KOPT-K1 (cell line): Measurements from ENCODE around the gene ANGEL1.

Source experiments
- H3K27ac ChIP-seq: fragments of 200-600 bp; sonication (generic); 2 replicates; pipeline ENCODE4 v1.5.1; 2016; ENCODE audit warnings: antibody characterized with exemption, mild to moderate bottlenecking, low read depth, low read length; ENCODE audit not compliant: poor library complexity, severe bottlenecking
- H3K36me3 ChIP-seq: fragments of 200-600 bp; sonication (generic); 2 replicates; pipeline ENCODE4 v1.5.1; 2017; ENCODE audit warnings: antibody characterized with exemption, mild to moderate bottlenecking, low read length, moderate library complexity; ENCODE audit not compliant: insufficient read depth
- H3K9me3 ChIP-seq: fragments of 200-600 bp; sonication (generic); 2 replicates; pipeline ENCODE4 v1.5.1; 2017; ENCODE audit warnings: antibody characterized with exemption, low read length, mild to moderate bottlenecking; ENCODE audit not compliant: insufficient read depth, poor library complexity, severe bottlenecking

ANGEL1 gene

DNA sequence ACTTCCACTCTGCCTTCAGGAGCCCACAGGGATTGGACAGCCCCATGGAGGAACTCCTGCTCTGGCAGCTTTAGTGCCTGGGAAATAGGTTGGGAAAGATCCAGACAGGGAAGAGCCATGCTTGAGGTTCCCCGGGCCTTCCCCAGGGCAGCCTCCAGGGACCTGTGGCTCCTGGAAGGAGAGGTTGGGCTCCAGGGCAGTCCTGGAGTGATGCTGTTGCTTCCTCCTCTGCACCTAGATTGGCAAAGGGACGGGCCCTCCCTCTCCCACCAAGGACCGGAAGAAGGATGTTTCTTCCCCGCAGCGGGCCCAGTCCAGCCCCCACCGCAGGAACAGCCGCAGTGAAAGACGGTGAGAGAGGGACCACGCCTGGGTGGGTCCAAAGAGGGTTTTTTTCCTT, 35.0 kb downstream of the ANGEL1 start:
- Histone ChIP-seq H3K36me3 (peaks cover 11% of the 10 kb centered on the region; the same call in 1 of the 2 replicates), H3K27ac (no peak overlapping the region), H3K9me3 (no peaks in the 10 kb centered on the region)

DNA sequence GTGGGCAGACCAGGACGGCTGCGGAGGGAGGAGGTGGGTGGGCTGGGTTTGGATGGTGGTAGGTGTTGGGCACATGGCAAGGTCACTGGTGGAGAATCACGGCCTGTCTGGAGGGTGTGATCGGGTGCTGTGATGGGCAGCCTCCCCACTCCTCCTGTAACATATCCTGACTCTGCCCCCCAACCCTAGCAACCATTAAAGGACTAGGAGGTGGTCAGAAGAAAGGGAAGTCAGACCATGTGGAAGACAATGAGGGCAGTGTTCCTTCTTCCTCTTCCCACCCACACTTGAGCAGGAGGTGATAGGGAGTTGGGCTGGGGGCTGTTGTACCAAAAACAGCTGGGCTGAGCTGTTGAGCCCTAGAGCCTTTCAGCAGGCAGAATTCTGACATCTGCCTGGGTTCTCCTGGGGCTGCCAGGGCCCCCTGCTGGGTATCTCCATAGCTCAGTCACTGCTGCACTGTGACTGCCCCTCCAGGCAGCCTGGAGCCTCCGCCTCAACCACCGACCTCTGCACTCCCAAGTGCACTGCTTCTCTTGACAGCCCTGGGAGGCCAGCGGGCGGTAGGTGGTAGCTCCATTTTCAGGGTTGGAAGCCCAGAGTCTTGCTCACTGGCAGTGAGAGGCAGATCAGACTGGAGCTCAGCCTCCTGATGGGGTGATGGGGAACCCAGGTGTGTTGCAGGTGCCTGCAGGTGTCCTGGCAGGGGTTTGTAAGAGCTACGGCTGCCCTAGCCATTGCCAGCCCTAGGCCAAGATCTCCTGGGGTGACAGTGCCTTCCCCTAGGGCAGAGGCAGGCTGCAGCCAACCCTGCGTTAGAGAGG, 36.0 kb downstream of the ANGEL1 start:
- no peaks in the 10 kb centered on the region for H3K9me3 ChIP-seq
- peaks cover 5% of the 10 kb centered on the region; the same call in 1 of the 2 replicates for H3K36me3 ChIP-seq
- no peak overlapping the region for H3K27ac ChIP-seq

DNA sequence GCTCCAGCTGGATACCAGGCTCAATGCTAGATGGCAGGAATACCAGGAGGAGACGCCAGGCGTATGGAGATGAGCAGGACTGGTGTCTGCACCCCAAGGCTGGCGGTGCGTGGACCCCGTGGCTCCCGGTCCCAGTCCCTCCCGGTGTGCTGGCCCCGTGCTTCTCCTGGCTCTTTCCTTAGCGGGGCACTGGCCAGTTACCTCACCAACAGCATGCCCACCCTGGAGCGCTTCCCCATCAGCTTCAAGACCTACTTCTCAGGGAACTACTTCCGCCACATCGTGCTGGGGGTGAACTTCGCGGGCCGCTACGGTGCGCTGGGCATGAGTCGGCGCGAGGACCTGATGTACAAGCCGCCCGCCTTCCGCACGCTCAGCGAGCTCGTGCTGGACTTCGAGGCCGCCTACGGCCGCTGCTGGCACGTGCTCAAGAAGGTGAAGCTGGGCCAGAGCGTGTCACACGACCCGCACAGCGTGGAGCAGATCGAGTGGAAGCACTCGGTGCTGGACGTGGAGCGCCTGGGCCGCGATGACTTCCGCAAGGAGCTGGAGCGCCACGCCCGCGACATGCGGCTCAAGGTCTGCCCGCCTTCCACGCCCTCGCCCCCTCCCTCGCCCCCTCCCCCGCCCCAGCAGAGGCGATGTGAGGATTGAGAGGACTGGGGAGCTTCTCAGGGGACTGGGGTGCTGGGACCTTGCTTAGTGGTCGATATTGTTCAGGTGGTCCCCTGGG, 36.8 kb downstream of the ANGEL1 start:
- Histone ChIP-seq H3K27ac (no peak overlapping the region), H3K36me3 (no peaks in the 10 kb centered on the region), H3K9me3 (no peaks in the 10 kb centered on the region)

DNA sequence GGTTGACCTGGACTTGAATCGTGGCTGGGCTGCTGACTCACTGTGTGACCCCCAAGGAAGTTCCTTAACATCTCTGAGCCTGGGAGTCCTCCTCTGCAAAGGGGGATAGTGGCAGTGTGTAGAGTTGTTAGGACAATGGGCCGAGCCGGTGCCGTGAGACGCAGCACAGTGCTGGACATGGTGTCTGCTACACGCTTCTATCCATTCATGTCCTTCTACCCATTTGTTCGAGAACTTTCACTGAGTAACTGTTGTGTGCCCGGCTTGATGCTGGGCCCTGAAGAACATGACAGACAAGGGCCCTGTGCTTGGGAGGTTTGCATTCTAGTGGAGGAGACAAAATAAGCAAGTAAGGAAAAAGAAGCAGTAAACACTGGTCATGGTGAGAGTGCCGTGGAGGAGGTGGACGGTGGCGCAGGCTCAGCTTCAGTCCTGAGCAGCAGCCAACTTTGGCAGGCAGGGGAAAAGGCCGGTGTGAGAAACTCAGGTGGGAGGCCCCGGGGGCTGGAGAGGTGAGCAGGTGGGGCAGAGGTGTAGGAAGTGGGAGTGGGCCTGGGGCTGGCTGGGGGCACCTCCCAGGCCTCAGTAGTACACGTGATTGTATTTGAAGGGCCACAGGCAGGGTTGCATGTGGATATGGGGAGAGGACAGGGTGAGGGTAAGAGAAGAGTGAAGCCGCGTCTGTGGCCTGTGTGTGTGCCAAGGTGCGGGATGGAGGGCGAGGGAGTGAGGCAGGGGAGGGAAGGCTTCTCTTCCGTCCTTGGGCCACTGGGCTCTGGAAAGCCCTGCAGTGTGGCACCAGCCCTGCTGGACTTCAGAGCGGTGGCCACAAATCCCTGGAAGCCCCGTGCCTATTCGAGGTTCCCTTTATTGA, 37.6 kb downstream of the ANGEL1 start:
- no peak overlapping the region for H3K27ac ChIP-seq
- no peaks in the 10 kb centered on the region for H3K36me3 ChIP-seq
- H3K9me3 ChIP-seq: no peaks in the 10 kb centered on the region

DNA sequence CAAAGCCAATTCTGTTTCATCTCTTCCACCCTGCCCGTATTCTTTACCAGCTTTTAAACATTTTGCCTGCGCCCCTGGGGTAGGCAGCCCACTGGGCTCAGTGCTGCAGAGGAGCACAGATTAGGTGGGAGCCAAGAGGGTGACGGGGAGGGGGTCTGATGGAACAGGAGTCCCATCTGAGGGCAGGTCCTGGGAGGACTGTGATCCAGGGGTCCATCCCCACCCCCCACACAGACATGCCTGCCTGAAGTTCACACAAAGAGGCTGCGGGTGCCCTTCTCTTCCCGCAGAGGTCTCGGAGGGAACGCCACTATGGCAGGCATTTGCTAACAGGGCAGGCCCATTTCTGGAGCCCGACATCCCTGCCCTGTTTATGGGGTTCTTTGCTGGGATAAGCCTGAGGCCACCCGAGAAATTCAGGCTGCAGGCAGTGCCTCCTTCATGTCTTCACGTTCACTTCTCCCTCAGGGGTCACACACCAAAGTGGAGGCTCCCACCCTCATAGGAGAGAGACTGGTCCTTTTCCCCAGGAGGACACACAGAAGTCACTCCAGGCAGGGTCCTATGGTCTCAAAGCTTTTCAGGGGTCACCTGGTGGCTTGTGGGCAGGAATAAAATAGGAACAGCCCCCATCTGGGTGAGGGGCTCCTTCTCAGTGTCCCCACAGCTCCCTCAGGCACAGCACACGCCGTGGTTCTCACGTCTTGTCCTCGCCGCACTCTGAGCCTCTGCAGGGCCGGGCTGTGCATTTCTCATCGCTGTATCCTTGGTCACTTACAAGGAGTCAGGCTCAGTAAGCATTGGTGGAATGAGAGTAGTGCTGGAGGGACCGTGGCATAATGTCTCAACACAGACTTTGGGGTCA, 38.5 kb downstream of the ANGEL1 start:
- Histone ChIP-seq H3K9me3 (no peaks in the 10 kb centered on the region), H3K27ac (no peak overlapping the region), H3K36me3 (no peaks in the 10 kb centered on the region)

DNA sequence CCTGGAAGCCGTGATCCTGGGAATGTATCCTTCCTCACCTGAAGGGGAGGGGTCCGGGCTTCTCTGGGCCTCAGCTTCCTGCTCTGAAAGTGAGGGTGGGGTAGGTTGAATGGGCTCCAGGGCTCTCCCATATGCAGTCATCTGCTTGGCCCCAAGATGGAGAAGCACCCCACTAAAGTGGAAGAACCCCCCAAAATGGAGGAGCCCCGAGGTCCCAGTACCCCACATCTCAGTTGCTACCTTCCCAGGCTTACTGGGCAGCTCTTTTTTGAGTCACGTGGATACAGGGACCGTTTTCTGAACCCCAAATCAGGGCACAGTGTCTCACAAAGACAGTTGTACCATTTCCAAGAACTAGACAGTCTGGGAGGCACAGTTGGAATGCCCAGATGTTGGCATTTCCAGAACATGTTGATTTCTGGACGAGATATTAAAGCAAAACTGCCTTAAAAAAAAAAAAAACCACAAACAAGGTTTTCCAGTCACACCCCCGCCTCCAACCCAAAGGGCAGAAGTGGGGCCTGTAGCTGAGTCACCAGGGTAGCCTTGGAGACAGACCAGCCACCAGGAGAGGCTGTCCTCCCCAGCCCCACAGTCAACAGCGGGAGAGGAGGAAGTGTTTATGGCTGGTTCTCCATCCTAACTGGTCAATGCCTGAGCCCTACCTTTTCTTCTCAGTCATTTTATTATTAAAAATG, 39.3 kb downstream of the ANGEL1 start:
- no peaks in the 10 kb centered on the region for H3K9me3 ChIP-seq
- no peak overlapping the region for H3K27ac ChIP-seq
- no peaks in the 10 kb centered on the region for H3K36me3 ChIP-seq

DNA sequence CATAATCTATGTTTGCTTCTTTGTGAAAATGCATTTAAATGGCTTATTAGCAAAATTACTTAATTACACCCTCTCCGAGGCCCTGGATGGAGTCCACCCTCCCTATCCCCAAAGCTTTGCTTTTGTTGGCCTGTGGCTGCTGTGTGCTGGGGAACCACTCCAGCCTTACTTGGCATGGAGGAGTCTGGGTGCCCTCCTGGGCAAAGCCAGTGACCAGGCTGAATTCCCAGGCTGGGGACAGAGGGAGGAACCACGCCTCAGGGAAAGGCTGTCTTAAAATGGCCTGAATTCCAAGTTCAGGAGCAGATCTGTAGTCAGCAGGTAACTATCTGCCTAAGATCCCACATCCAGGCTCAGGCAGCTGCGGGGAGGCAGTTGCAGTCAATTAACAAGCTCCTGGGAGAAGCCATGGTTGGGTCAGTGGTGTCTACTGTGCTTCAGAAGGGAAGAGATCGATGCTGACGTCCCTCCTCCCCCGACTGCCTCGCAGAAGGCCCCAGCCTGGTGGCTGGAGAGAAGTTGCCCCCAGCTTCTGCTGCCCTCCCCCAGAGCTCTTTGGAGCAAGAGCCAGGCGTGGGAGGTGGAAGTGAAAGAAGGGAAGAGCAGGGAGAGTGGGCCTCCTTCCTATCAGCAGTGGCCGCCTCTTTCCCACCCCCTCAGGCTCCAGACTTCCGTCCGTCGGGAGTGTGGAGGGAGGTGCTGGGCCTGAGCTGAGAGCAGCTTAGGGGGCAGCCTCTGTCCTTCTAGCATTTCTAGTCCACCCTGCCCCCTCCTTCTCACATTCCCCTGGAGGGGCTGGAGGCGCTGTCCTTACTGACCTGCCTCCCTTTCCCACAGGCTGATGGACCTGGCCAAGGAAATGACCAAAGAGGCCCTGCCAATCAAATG, 40.1 kb downstream of the ANGEL1 start:
- no peak overlapping the region for H3K27ac ChIP-seq
- no peaks in the 10 kb centered on the region for H3K36me3 ChIP-seq
- H3K9me3 ChIP-seq: no peaks in the 10 kb centered on the region

DNA sequence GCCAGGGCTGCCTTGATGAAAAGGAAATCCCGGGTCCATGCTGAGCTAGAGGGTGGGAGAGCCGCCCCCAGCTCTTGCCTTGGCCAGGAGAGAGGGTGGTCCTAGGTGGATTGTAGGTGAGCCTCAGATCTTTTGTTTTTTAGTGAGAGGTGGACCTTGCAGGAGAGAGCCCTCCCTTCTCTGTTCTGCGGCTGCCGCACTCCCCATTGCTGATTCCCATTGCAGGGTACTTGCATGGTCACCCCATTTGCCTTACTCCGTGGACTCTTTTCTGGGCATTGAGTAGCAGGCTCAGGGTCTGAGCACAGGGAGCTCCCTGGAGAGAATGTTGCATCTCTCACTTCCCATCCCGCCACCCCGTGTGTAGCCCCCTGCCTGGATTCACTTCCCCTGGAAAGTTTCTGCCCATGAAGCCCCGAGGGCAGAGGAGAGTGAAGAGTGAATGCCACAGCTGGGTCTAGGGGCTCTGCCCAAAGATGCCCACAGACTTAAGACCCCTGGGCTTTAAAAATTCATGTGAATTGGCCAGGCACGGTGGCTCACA, 41.2 kb downstream of the ANGEL1 start:
- Histone ChIP-seq H3K27ac (no peak overlapping the region), H3K36me3 (no peaks in the 10 kb centered on the region), H3K9me3 (no peaks in the 10 kb centered on the region)

DNA sequence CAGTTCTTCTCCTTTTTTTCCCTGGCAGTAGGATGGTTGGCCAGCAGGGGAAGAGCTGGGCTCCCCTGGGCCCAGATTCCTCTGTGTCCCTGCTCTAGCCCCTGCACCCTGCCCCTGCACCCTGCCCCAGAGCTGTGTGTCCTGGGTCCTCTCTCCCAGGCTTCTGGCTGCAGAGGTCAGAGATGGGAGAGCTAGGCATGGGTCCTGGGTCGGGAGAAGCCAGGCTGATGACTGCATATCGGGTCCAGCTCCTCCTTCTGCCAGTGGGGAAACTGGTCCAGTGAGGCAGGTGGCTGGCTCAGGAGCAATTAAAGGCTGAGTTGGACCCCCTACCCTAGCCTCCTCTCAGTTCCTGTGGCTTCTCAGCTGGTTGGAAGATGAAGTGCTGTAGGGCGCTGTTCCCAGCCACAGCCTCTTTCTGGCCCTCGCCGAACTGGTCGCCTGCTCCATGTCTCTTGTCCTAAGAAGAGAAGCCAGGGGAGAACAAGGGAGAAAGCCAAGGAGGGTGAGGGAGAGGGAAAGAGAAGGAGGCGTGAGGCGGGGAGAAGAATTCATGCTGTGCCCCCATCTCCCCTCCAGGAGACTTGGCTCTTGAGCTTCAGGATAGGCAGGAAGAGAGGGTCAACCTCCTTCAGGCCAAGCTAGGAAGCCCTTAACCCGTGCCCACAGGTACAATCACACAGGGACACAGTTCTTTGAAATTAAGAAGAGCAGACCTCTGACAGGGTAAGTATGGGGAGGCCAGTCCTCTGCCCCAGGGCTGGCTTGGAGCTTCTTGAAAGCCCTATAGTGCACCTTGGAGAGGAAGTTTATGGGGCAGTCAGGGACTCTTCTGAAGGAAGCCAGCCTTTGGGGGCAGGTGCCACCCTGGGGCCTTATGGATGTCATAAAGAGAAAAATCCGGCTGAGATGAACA, 41.9 kb downstream of the ANGEL1 start:
- Histone ChIP-seq H3K36me3 (no peaks in the 10 kb centered on the region), H3K27ac (no peak overlapping the region), H3K9me3 (no peaks in the 10 kb centered on the region)

DNA sequence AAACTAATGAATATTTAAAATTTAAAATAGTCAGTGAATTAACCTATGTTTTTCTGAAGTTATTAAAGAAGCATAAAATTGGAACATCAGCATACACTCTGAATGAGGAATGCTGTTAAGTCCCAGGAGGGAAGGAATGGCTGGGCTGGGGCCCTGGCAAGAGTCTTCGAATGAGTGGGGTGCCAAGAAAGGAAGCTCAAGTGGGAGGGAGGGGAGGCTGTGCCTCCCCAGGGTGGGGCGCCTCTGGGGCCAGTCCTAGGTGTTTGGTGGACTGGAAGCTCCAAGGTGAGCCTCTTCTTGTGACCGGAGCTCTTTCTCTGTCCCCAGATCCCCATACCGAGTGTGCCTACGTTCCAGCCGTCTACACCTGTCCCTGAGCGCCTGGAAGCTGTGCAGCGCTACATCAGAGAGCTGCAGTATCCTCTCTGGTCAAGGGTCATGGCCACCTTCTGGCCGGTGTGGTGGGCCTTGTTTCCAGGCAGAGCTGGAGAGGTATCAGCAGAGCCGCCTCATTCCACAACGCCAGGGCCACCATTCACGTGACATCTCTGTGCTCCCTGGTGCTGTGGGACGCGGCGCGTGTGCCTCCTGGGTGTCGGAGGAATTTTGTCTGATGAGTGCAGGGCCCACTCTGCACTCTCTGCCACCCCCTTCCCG, 42.9 kb downstream of the ANGEL1 start:
- H3K36me3 ChIP-seq: no peaks in the 10 kb centered on the region

DNA sequence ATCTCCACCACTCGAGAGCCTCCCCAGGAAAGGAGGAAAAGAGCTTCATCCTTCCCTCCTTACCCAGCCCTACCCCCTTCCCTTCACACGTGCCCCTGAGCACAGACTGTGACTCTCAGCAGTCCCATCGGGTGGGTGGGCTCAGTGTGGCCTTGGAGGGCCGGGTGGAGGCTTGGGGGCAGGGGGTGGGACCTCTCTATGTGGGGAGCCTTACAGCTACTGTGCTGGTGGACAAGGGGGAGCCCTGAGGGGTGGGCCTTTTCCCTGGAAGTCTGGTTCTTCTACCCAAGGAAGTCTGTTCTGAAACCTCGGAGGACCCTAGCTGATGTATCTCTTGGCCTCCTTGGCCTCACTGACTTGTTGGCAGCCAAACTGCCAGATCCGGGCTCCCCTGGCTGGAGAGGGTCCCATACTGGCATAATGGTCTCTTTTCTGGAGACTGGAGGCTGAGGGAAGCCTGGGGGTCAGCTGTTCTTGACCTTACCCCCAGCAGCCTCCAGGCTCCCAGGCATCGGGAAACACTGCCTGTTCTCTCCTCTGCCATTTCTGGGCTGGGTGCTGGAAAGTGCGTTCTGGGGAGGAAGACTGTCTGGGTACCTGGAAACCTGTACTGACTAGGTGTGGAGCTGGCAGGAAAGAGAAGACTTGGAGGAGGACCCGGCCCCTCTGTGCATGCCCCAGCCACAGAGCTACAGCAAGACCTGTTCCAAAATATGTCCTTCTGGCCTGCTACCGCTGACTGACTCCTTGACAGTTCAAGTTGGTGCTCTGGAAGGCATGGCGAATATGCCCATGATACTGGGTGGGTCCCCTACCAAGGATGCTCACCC, 43.8 kb downstream of the ANGEL1 start:
- H3K27ac ChIP-seq: no peak overlapping the region

More for the DNA sequence above, 42.9 kb downstream of the ANGEL1 start:
- H3K27ac ChIP-seq: no peak overlapping the region
- H3K9me3 ChIP-seq: no peaks in the 10 kb centered on the region

More for the DNA sequence above, 43.8 kb downstream of the ANGEL1 start:
- Histone ChIP-seq H3K36me3 (no peaks in the 10 kb centered on the region), H3K9me3 (no peaks in the 10 kb centered on the region)
